HCT116 (cell line): ENCODE results near the gene AUTS2. TPM values are rescaled to one million over a fixed set of nuclear protein-coding genes. Genes with fewer than 3 reads are reported as not detected.

Experiments used
- ATAC-seq: fragments of 200-7000 bp; cut with Tn5 transposase; 2 replicates; pipeline ENCODE4 v1.9.1; 2020; ENCODE audit warnings: mild to moderate bottlenecking, moderate library complexity
- BruUV-seq: library from RNA; stranded (reverse); fragments of 400-500 nt; replicated peaks from 2 replicates; lab custom pipeline; 2021; lab: Mats Ljungman, UMichigan
- CTCF ChIA-PET: fragments of 300-600 bp; sonication (Branson Sonifier 250); formaldehyde crosslinking; loops from one replicate; lab custom pipeline; 2021; ENCODE audit warnings: antibody characterized with exemption; lab: Charles Lee
- POLR2A ChIA-PET: fragments of 300-600, 350-600 bp; sonication (Branson Sonifier 250); formaldehyde crosslinking; loops from one replicate; lab custom pipeline; 2021; ENCODE audit warnings: antibody characterized with exemption; lab: Charles Lee
- RAD21 ChIA-PET, 2 experiments: fragments of 300-600 bp; sonication (Branson Sonifier 250); formaldehyde crosslinking; loops; one replicate each; lab custom pipeline; 2023; ENCODE audit warnings: low total read pairs in 2 of 2; ENCODE audit not compliant: uncharacterized antibody in 2 of 2, unreplicated experiment in 2 of 2, low non-redundant PET in 1 of 2; lab: Charles Lee
- DNase-seq: peaks from one replicate; pipeline ENCODE4 v3.0.0-alpha.2; 2010; ENCODE audit warnings: low read depth, low spot score
- H2AFZ ChIP-seq: fragments of 200-600 bp; shearing (Covaris generic), sonication (generic); 2 replicates; pipeline ENCODE4 v1.6.1; 2017; ENCODE audit warnings: low read depth, mixed run types, mixed read lengths, antibody characterized with exemption, low read length; ENCODE audit not compliant: poor library complexity, severe bottlenecking
- H3K27ac ChIP-seq: 2 replicates; pipeline ENCODE4 v1.5.1; 2012; ENCODE audit warnings: low read depth, low read length
- H3K27me3 ChIP-seq: fragments of 200-600 bp; sonication (generic); 2 replicates; pipeline ENCODE4 v1.6.1; 2016; ENCODE audit warnings: mixed run types, low read length, mixed read lengths; ENCODE audit not compliant: insufficient read depth
- H3K36me3 ChIP-seq, 2 experiments: fragments of 200-500 bp in 1 of 2; fragments of 200-600 bp in 1 of 2; sonication (Bioruptor generic) in 1 of 2; sonication (generic) in 1 of 2; 2 replicates each; pipeline versions ENCODE4 v1.5.1 to v1.6.1; 2014 to 2016; ENCODE audit warnings: low read length in 2 of 2, inconsistent platforms in 1 of 2, mixed read lengths in 1 of 2, mixed run types in 1 of 2; ENCODE audit not compliant: insufficient read depth in 2 of 2, control insufficient read depth in 1 of 2
- H3K4me1 ChIP-seq, 2 experiments: fragments of 200-600 bp in 1 of 2; sonication (generic) in 1 of 2; 2 replicates each; pipeline versions ENCODE4 v1.5.1 to v1.6.1; 2012 to 2017; ENCODE audit warnings: low read length in 2 of 2, inconsistent platforms in 1 of 2, mild to moderate bottlenecking in 1 of 2, mixed read lengths in 1 of 2, mixed run types in 1 of 2, moderate library complexity in 1 of 2; ENCODE audit not compliant: insufficient read depth in 2 of 2, control insufficient read depth in 1 of 2
- H3K4me2 ChIP-seq: fragments of 200-600 bp; sonication (generic); 2 replicates; pipeline ENCODE4 v1.6.1; 2017; ENCODE audit warnings: mixed run types, low read length, mixed read lengths
- H3K4me3 ChIP-seq, 2 experiments: fragments of 200-600 bp in 1 of 2; sonication (generic) in 1 of 2; replicated peaks in 1 of 2; 2 replicates each; pipeline ENCODE4 v1.5.1; 2011 to 2016; ENCODE audit warnings: low read length in 2 of 2, control low read depth in 1 of 2, low read depth in 1 of 2, mild to moderate bottlenecking in 1 of 2, mixed read lengths in 1 of 2, mixed run types in 1 of 2
- H3K79me2 ChIP-seq: fragments of 200-600 bp; sonication (generic); 2 replicates; pipeline ENCODE4 v1.6.1; 2017; ENCODE audit warnings: mild to moderate bottlenecking, mixed run types, low read length, moderate library complexity, mixed read lengths; ENCODE audit not compliant: insufficient read depth
- H3K9ac ChIP-seq: fragments of 200-600 bp; sonication (generic); 2 replicates; pipeline ENCODE4 v1.6.1; 2016; ENCODE audit warnings: low read length, mixed read lengths
- H3K9me2 ChIP-seq: fragments of 200-600 bp; sonication (generic), shearing (Covaris generic); 2 replicates; pipeline ENCODE4 v1.6.1; 2017; ENCODE audit warnings: mixed run types, mild to moderate bottlenecking, moderate library complexity; ENCODE audit not compliant: insufficient read depth
- H3K9me3 ChIP-seq, 2 experiments: fragments of 200-500 bp in 1 of 2; fragments of 200-600 bp in 1 of 2; sonication (Bioruptor generic) in 1 of 2; sonication (generic) in 1 of 2; 2 replicates each; pipeline ENCODE4 v1.6.1; 2014 to 2017; ENCODE audit warnings: low read length in 2 of 2, mixed read lengths in 2 of 2, inconsistent platforms in 1 of 2, low read depth in 1 of 2, mild to moderate bottlenecking in 1 of 2, mixed run types in 1 of 2, moderate library complexity in 1 of 2; ENCODE audit not compliant: control insufficient read depth in 1 of 2, insufficient read depth in 1 of 2
- H4K20me1 ChIP-seq: fragments of 200-600 bp; sonication (generic), shearing (Covaris generic); 2 replicates; pipeline ENCODE4 v1.6.1; 2017; ENCODE audit warnings: mixed run types, mild to moderate bottlenecking, moderate library complexity; ENCODE audit not compliant: insufficient read depth
- CBX3 ChIP-seq: IDR thresholded peaks from 2 replicates; pipeline ENCODE4 v1.6.1; 2012; ENCODE audit warnings: low read depth
- CEBPB ChIP-seq: IDR thresholded peaks from 2 replicates; pipeline ENCODE4 v1.6.1; 2012; ENCODE audit warnings: low read depth
- ELF1 ChIP-seq: IDR thresholded peaks from 2 replicates; pipeline ENCODE4 v1.6.1; 2012; ENCODE audit warnings: low read depth, borderline replicate concordance
- EZH2 ChIP-seq: fragments of 200-600 bp; sonication (generic); IDR thresholded peaks from 2 replicates; pipeline ENCODE4 v1.6.1; 2017; ENCODE audit warnings: antibody characterized with exemption, mixed run types
- JUND ChIP-seq: IDR thresholded peaks from 2 replicates; pipeline ENCODE4 v1.6.1; 2012
- MAX ChIP-seq: IDR thresholded peaks from 2 replicates; pipeline ENCODE4 v1.6.1; 2012
- POLR2A ChIP-seq: IDR thresholded peaks from 2 replicates; pipeline ENCODE4 v1.7.0; 2011; ENCODE audit warnings: borderline replicate concordance; ENCODE audit not compliant: insufficient read depth, insufficient read length; ENCODE audit errors: extremely low read depth
- SIN3A ChIP-seq: IDR thresholded peaks from 2 replicates; pipeline ENCODE4 v1.6.1; 2012; ENCODE audit warnings: low read depth
- SRF ChIP-seq: IDR thresholded peaks from 2 replicates; pipeline ENCODE4 v1.6.1; 2012; ENCODE audit warnings: low read depth
- TCF7L2 ChIP-seq: IDR thresholded peaks from 2 replicates; pipeline ENCODE4 v1.7.0; 2011; ENCODE audit warnings: borderline replicate concordance, inconsistent platforms; ENCODE audit not compliant: insufficient read depth, insufficient read length; ENCODE audit errors: extremely low read depth
- YY1 ChIP-seq: IDR thresholded peaks from 2 replicates; pipeline ENCODE4 v1.6.1; 2011; ENCODE audit warnings: low read length, low read depth, moderate library complexity, mild to moderate bottlenecking; ENCODE audit not compliant: insufficient replicate concordance; ENCODE audit errors: extremely low read depth
- ZNF274 ChIP-seq: fragments of 200-500 bp; sonication (Bioruptor generic); IDR thresholded peaks from 2 replicates; pipeline ENCODE4 v1.6.1; 2014; ENCODE audit warnings: mild to moderate bottlenecking, low read depth, low read length, inconsistent platforms
- intact Hi-C: fragments of 100-400 bp; cut with micrococcal nuclease; formaldehyde crosslinking; loops from 2 replicates; pipeline ENCODE4 v1.10.0; 2022
- total RNA-seq: library from RNA; stranded (reverse); gene quantifications from one replicate; pipeline ENCODE4 v1.2.1, GENCODE V29; 2021; ENCODE audit not compliant: unreplicated experiment
- TF ChIP-seq, protein P1 (sequence below), 3 experiments: fragments of 200-600 bp in 1 of 3; sonication (generic) in 1 of 3; IDR thresholded peaks in 2 of 3; conservative IDR thresholded peaks in 1 of 3; 2 replicates each; pipeline ENCODE4 v1.5.1; 2012 to 2017; ENCODE audit warnings: low read depth in 2 of 3, low read length in 2 of 3, antibody characterized with exemption in 1 of 3, borderline replicate concordance in 1 of 3, control low read depth in 1 of 3, mild to moderate bottlenecking in 1 of 3, mixed read lengths in 1 of 3, mixed run types in 1 of 3, moderate library complexity in 1 of 3; ENCODE audit not compliant: insufficient read depth in 1 of 3

Gene AUTS2
- total RNA-seq, 1 experiment from 2014 or later: 0.93 TPM

GRCh38 chr7:69981646-69982045 lies 383.4 kb downstream of the AUTS2 start:
- Histone ChIP-seq H3K9me3 (peaks cover 9 to 22% of the 10 kb centered on the region in 2 experiments; a peak in 2 of 4 replicates), H3K27ac (no peak overlapping the region), H3K79me2 (no peaks in the 10 kb centered on the region), H2AFZ (no peak overlapping the region), H3K4me2 (no peak overlapping the region), H3K9ac (no peak overlapping the region), H3K4me3 (no peak overlapping the region), H4K20me1 (no peaks in the 10 kb centered on the region), H3K27me3 (no peaks in the 10 kb centered on the region), H3K36me3 (no peaks in the 10 kb centered on the region), H3K9me2 (no peaks in the 10 kb centered on the region), H3K4me1 (no peaks in the 10 kb centered on the region)
- BruUV-seq: no TSS peak
- DNase-seq (no peak), ATAC-seq (no peak)
- intact Hi-C loops: no loop called here
- ChIA-PET RAD21 (no interaction called here), POLR2A (no interaction called here), CTCF (no interaction called here)
- TF ChIP-seq ELF1: no peak
- no peak for TF ChIP-seq YY1
- TF ChIP-seq TCF7L2: no peak
- no peak for TF ChIP-seq EZH2
- no peak for TF ChIP-seq CBX3
- TF ChIP-seq ZNF274: no peak
- no peak for TF ChIP-seq MAX
- TF ChIP-seq SRF: no peak
- TF ChIP-seq SIN3A: no peak
- no peak for TF ChIP-seq CEBPB
- TF ChIP-seq JUND: no peak
- no peak for TF ChIP-seq POLR2A
- TF ChIP-seq, protein P1, sequence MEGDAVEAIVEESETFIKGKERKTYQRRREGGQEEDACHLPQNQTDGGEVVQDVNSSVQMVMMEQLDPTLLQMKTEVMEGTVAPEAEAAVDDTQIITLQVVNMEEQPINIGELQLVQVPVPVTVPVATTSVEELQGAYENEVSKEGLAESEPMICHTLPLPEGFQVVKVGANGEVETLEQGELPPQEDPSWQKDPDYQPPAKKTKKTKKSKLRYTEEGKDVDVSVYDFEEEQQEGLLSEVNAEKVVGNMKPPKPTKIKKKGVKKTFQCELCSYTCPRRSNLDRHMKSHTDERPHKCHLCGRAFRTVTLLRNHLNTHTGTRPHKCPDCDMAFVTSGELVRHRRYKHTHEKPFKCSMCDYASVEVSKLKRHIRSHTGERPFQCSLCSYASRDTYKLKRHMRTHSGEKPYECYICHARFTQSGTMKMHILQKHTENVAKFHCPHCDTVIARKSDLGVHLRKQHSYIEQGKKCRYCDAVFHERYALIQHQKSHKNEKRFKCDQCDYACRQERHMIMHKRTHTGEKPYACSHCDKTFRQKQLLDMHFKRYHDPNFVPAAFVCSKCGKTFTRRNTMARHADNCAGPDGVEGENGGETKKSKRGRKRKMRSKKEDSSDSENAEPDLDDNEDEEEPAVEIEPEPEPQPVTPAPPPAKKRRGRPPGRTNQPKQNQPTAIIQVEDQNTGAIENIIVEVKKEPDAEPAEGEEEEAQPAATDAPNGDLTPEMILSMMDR (IDR thresholded peaks at IDR 0.05 in 2 of 3, conservative IDR thresholded peaks at IDR 0.05 in 1 of 3; ENCODE audit: borderline replicate concordance in 1 of 3, insufficient read depth in 1 of 3, low read depth in 2 of 3, low read length in 2 of 3): no peak
